ENCODE measurements around the gene PHPT1.

The PHPT1 gene

GRCh38 chr9:136850866-136851775 is 1.9 kb downstream of the PHPT1 start:
- no peaks in the 10 kb centered on the region for H3K9me3 ChIP-seq (ENCODE audit: control insufficient read depth, low read length)
- H3K36me3 ChIP-seq (ENCODE audit: control insufficient read depth, insufficient read depth, low read length), result no peaks in the 10 kb centered on the region
- H3K4me1 ChIP-seq (ENCODE audit: control insufficient read depth, insufficient read depth, low read length, poor library complexity, severe bottlenecking), result peaks cover 27% of the 10 kb centered on the region
- no peak overlapping the region for H3K27ac ChIP-seq (ENCODE audit: insufficient read depth, low read length, poor library complexity, severe bottlenecking)
- no peak for DNase-seq
- H3K27me3 ChIP-seq (replicated peaks; ENCODE audit: control insufficient read depth, insufficient read depth, low read length, poor library complexity, severe bottlenecking), result peaks cover 13% of the 10 kb centered on the region
- no peak overlapping the region for H3K4me3 ChIP-seq (ENCODE audit: insufficient read depth, low read depth, low read length, poor library complexity, severe bottlenecking)

GRCh38 chr9:136851941-136852663 is 2.9 kb downstream of the PHPT1 start, which contains the start of gene MAMDC4:
TSS of gene MAMDC4 (plus strand) at chr9:136852346. CDS start at chr9:136852417, 71 bp downstream.
- no peak within 1 kb of the TSS for H3K4me3 ChIP-seq (ENCODE audit: insufficient read depth, low read depth, low read length, poor library complexity, severe bottlenecking)
- H3K27ac ChIP-seq (ENCODE audit: insufficient read depth, low read length, poor library complexity, severe bottlenecking), result no peak within 1 kb of the TSS
- peaks cover 8% of the 10 kb centered on the region for H3K27me3 ChIP-seq (replicated peaks; ENCODE audit: control insufficient read depth, insufficient read depth, low read length, poor library complexity, severe bottlenecking)
- H3K4me1 ChIP-seq (ENCODE audit: control insufficient read depth, insufficient read depth, low read length, poor library complexity, severe bottlenecking), result peaks cover 22% of the 10 kb centered on the region
- no peak for DNase-seq
- H3K36me3 ChIP-seq (ENCODE audit: control insufficient read depth, insufficient read depth, low read length), result no peaks in the 10 kb centered on the region
- no peaks in the 10 kb centered on the region for H3K9me3 ChIP-seq (ENCODE audit: control insufficient read depth, low read length)

- no peaks in the 10 kb centered on the region for H3K9me3 ChIP-seq (ENCODE audit: control insufficient read depth, low read length)
- H3K27me3 ChIP-seq (replicated peaks; ENCODE audit: control insufficient read depth, insufficient read depth, low read length, poor library complexity, severe bottlenecking), result peaks cover 1% of the 10 kb centered on the region
- H3K27ac ChIP-seq (ENCODE audit: insufficient read depth, low read length, poor library complexity, severe bottlenecking), result no peak overlapping the region
- H3K36me3 ChIP-seq (ENCODE audit: control insufficient read depth, insufficient read depth, low read length), result no peaks in the 10 kb centered on the region
- DNase-seq, result no peak
- peaks cover 15% of the 10 kb centered on the region for H3K4me1 ChIP-seq (ENCODE audit: control insufficient read depth, insufficient read depth, low read length, poor library complexity, severe bottlenecking)
- H3K4me3 ChIP-seq (ENCODE audit: insufficient read depth, low read depth, low read length, poor library complexity, severe bottlenecking), result no peak overlapping the region
These were observed 3.7 kb downstream of the PHPT1 start for GRCh38 chr9:136852664-136853595.

DNA sequence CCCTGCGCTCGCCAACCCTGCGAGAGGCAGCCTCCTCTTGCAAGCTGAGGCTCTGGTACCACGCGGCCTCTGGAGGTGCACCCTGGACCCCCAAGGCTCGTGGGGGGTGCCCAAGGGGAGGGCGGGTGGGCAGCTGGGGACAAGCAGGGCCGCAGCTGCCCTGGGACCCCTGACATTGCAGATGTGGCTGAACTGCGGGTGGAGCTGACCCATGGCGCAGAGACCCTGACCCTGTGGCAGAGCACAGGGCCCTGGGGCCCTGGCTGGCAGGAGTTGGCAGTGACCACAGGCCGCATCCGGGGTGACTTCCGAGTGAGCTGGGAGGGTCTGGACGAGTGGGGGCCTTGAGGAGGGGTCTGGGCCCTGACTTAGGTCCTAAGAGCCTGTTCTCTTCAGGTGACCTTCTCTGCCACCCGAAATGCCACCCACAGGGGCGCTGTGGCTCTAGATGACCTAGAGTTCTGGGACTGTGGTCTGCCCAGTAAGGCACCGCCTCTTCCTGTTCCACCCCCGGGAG is 4.4 kb downstream of the PHPT1 start:
- Histone ChIP-seq H3K4me3 (ENCODE audit: insufficient read depth, low read depth, low read length, poor library complexity, severe bottlenecking) (no peak overlapping the region), H3K36me3 (ENCODE audit: control insufficient read depth, insufficient read depth, low read length) (no peaks in the 10 kb centered on the region), H3K9me3 (ENCODE audit: control insufficient read depth, low read length) (no peaks in the 10 kb centered on the region), H3K27ac (ENCODE audit: insufficient read depth, low read length, poor library complexity, severe bottlenecking) (no peak overlapping the region), H3K4me1 (ENCODE audit: control insufficient read depth, insufficient read depth, low read length, poor library complexity, severe bottlenecking) (peaks cover 8% of the 10 kb centered on the region), H3K27me3 (replicated peaks; ENCODE audit: control insufficient read depth, insufficient read depth, low read length, poor library complexity, severe bottlenecking) (no peaks in the 10 kb centered on the region)
- no peak for DNase-seq

DNA sequence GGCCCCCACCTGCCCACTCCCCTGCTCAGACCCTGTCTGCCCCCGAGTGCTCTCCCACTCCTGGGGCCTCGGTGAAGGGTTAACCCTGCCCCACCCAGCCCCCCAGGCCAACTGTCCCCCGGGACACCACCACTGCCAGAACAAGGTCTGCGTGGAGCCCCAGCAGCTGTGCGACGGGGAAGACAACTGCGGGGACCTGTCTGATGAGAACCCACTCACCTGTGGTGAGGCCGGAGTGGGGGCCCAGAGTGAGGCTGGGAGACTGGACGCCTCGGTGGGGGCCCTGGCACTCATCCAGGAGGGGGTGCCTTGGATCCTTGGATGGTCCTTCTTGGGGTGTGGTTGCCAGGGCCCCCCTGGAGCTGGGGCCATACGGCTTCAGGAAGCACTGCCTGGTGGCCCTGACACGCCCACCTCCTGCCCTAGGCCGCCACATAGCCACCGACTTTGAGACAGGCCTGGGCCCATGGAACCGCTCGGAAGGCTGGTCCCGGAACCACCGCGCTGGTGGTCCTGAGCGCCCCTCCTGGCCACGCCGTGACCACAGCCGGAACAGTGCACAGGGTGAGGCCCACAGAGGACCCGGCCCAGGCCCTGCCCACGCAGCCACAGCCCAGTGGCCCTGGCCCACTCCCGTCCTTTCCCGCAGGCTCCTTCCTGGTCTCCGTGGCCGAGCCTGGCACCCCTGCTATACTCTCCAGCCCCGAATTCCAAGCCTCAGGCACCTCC is 5.1 kb downstream of the PHPT1 start:
- no peaks in the 10 kb centered on the region for H3K27me3 ChIP-seq (replicated peaks; ENCODE audit: control insufficient read depth, insufficient read depth, low read length, poor library complexity, severe bottlenecking)
- peaks cover 8% of the 10 kb centered on the region for H3K4me1 ChIP-seq (ENCODE audit: control insufficient read depth, insufficient read depth, low read length, poor library complexity, severe bottlenecking)
- no peak overlapping the region for H3K4me3 ChIP-seq (ENCODE audit: insufficient read depth, low read depth, low read length, poor library complexity, severe bottlenecking)
- H3K9me3 ChIP-seq (ENCODE audit: control insufficient read depth, low read length), result no peaks in the 10 kb centered on the region
- H3K36me3 ChIP-seq (ENCODE audit: control insufficient read depth, insufficient read depth, low read length), result no peaks in the 10 kb centered on the region
- no peak overlapping the region for H3K27ac ChIP-seq (ENCODE audit: insufficient read depth, low read length, poor library complexity, severe bottlenecking)
- DNase-seq, result no peak

DNA sequence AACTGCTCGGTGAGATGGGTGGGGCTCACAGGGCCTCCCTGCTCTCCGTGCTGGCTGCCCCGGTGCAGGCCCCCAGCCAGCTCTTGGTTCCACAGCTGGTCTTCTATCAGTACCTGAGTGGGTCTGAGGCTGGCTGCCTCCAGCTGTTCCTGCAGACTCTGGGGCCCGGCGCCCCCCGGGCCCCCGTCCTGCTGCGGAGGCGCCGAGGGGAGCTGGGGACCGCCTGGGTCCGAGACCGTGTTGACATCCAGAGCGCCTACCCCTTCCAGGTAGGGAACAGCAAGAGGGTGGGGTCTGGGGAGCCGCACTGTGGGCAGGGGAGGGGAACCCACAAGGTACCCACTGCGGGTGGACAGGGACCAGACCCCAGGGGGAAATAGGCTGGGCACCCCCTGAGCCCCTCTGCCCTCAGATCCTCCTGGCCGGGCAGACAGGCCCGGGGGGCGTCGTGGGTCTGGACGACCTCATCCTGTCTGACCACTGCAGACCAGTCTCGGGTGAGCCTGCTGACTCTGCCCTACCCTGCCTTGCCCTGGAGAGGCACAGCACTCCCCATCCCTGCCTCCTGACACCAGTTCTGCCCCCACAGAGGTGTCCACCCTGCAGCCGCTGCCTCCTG is 5.7 kb downstream of the PHPT1 start:
- H3K4me1 ChIP-seq (ENCODE audit: control insufficient read depth, insufficient read depth, low read length, poor library complexity, severe bottlenecking), result peaks cover 4% of the 10 kb centered on the region
- H3K9me3 ChIP-seq (ENCODE audit: control insufficient read depth, low read length), result no peaks in the 10 kb centered on the region
- no peaks in the 10 kb centered on the region for H3K27me3 ChIP-seq (replicated peaks; ENCODE audit: control insufficient read depth, insufficient read depth, low read length, poor library complexity, severe bottlenecking)
- no peak overlapping the region for H3K4me3 ChIP-seq (ENCODE audit: insufficient read depth, low read depth, low read length, poor library complexity, severe bottlenecking)
- H3K36me3 ChIP-seq (ENCODE audit: control insufficient read depth, insufficient read depth, low read length), result no peaks in the 10 kb centered on the region
- H3K27ac ChIP-seq (ENCODE audit: insufficient read depth, low read length, poor library complexity, severe bottlenecking), result no peak overlapping the region
- DNase-seq, result no peak

- H3K27ac ChIP-seq (ENCODE audit: insufficient read depth, low read length, poor library complexity, severe bottlenecking), result no peak overlapping the region
- H3K4me1 ChIP-seq (ENCODE audit: control insufficient read depth, insufficient read depth, low read length, poor library complexity, severe bottlenecking), result no peaks in the 10 kb centered on the region
- H3K4me3 ChIP-seq (ENCODE audit: insufficient read depth, low read depth, low read length, poor library complexity, severe bottlenecking), result no peak overlapping the region
- no peak for DNase-seq
- H3K36me3 ChIP-seq (ENCODE audit: control insufficient read depth, insufficient read depth, low read length), result no peaks in the 10 kb centered on the region
- no peaks in the 10 kb centered on the region for H3K27me3 ChIP-seq (replicated peaks; ENCODE audit: control insufficient read depth, insufficient read depth, low read length, poor library complexity, severe bottlenecking)
- no peaks in the 10 kb centered on the region for H3K9me3 ChIP-seq (ENCODE audit: control insufficient read depth, low read length)
These were observed 6.4 kb downstream of the PHPT1 start for GRCh38 chr9:136855461-136856078.

GRCh38 chr9:136856079-136856476 is 6.9 kb downstream of the PHPT1 start:
- no peak overlapping the region for H3K4me3 ChIP-seq (ENCODE audit: insufficient read depth, low read depth, low read length, poor library complexity, severe bottlenecking)
- no peaks in the 10 kb centered on the region for H3K9me3 ChIP-seq (ENCODE audit: control insufficient read depth, low read length)
- H3K27me3 ChIP-seq (replicated peaks; ENCODE audit: control insufficient read depth, insufficient read depth, low read length, poor library complexity, severe bottlenecking), result no peaks in the 10 kb centered on the region
- no peaks in the 10 kb centered on the region for H3K4me1 ChIP-seq (ENCODE audit: control insufficient read depth, insufficient read depth, low read length, poor library complexity, severe bottlenecking)
- H3K27ac ChIP-seq (ENCODE audit: insufficient read depth, low read length, poor library complexity, severe bottlenecking), result no peak overlapping the region
- peaks cover 4% of the 10 kb centered on the region for H3K36me3 ChIP-seq (ENCODE audit: control insufficient read depth, insufficient read depth, low read length)
- no peak for DNase-seq

All from effector memory CD4-positive, alpha-beta T cell (primary cell).